HEK293 (cell line): ENCODE results near the gene NR1H2.

ENCODE experiments used
- BCL11A ChIP-seq: fragments of 450-650 bp; formaldehyde crosslinking; IDR thresholded peaks from 2 replicates; pipeline ENCODE4 v1.5.1; 2016; ENCODE audit warnings: low read depth, missing biosample characterization, missing genetic modification characterization
- KLF16 ChIP-seq: fragments of 450-650 bp; formaldehyde crosslinking; IDR thresholded peaks from 2 replicates; pipeline ENCODE4 v1.5.1; 2017; ENCODE audit warnings: missing biosample characterization, missing genetic modification characterization
- KLF9 ChIP-seq: fragments of 450-650 bp; formaldehyde crosslinking; IDR thresholded peaks from 2 replicates; pipeline ENCODE4 v1.5.1; 2016; ENCODE audit warnings: missing biosample characterization, missing genetic modification characterization, low read depth
- PRDM1 ChIP-seq: fragments of 450-650 bp; formaldehyde crosslinking; IDR thresholded peaks from 2 replicates; pipeline ENCODE4; 2016; ENCODE audit warnings: missing biosample characterization, missing genetic modification characterization
- SCRT1 ChIP-seq: fragments of 450-650 bp; formaldehyde crosslinking; IDR thresholded peaks from 2 replicates; pipeline ENCODE4 v1.5.1; 2016; ENCODE audit warnings: missing biosample characterization, missing genetic modification characterization, borderline replicate concordance
- SP2 ChIP-seq: fragments of 450-650 bp; formaldehyde crosslinking; IDR thresholded peaks from 2 replicates; pipeline ENCODE4 v1.5.1; 2016; ENCODE audit warnings: missing biosample characterization, missing genetic modification characterization
- SP7 ChIP-seq: fragments of 450-650 bp; formaldehyde crosslinking; IDR thresholded peaks from 2 replicates; pipeline ENCODE4 v1.5.1; 2016; ENCODE audit warnings: missing biosample characterization, missing genetic modification characterization
- ZBTB17 ChIP-seq: fragments of 450-650 bp; formaldehyde crosslinking; IDR thresholded peaks from 2 replicates; pipeline ENCODE4 v1.5.1; 2016; ENCODE audit warnings: missing biosample characterization, missing genetic modification characterization
- ZFP69B ChIP-seq: fragments of 450-650 bp; formaldehyde crosslinking; IDR thresholded peaks from 2 replicates; pipeline ENCODE4 v1.5.1; 2016; ENCODE audit warnings: missing biosample characterization, missing genetic modification characterization
- ZNF10 ChIP-seq: fragments of 450-650 bp; formaldehyde crosslinking; IDR thresholded peaks from 2 replicates; pipeline ENCODE4 v1.5.1; 2017; ENCODE audit warnings: missing biosample characterization, missing genetic modification characterization
- ZNF214 ChIP-seq: fragments of 450-650 bp; formaldehyde crosslinking; IDR thresholded peaks from 2 replicates; pipeline ENCODE4 v1.5.1; 2017; ENCODE audit warnings: missing biosample characterization, mild to moderate bottlenecking, missing genetic modification characterization, borderline replicate concordance
- ZNF24 ChIP-seq: fragments of 450-650 bp; formaldehyde crosslinking; IDR thresholded peaks from 2 replicates; pipeline ENCODE4 v1.5.1; 2016; ENCODE audit warnings: missing biosample characterization, missing genetic modification characterization
- ZNF324 ChIP-seq: fragments of 450-650 bp; formaldehyde crosslinking; IDR thresholded peaks from 2 replicates; pipeline ENCODE4 v1.5.1; 2016; ENCODE audit warnings: missing biosample characterization, missing genetic modification characterization
- ZNF335 ChIP-seq: fragments of 450-650 bp; formaldehyde crosslinking; conservative IDR thresholded peaks from 2 replicates; pipeline ENCODE4 v1.5.1; 2016; ENCODE audit warnings: missing biosample characterization, missing genetic modification characterization
- ZNF341 ChIP-seq: fragments of 450-650 bp; formaldehyde crosslinking; IDR thresholded peaks from 2 replicates; pipeline ENCODE4; 2016; ENCODE audit warnings: low read depth, missing biosample characterization, missing genetic modification characterization
- ZNF354C ChIP-seq: fragments of 450-650 bp; formaldehyde crosslinking; IDR thresholded peaks from 2 replicates; pipeline ENCODE4 v1.5.1; 2016; ENCODE audit warnings: missing biosample characterization, missing genetic modification characterization, low read depth, borderline replicate concordance
- ZNF366 ChIP-seq: fragments of 450-650 bp; formaldehyde crosslinking; conservative IDR thresholded peaks from 2 replicates; pipeline ENCODE4 v1.5.1; 2016; ENCODE audit warnings: missing biosample characterization, missing genetic modification characterization
- ZNF426 ChIP-seq: fragments of 450-650 bp; formaldehyde crosslinking; IDR thresholded peaks from 2 replicates; pipeline ENCODE4 v1.5.1; 2017; ENCODE audit warnings: missing biosample characterization, missing genetic modification characterization, mild to moderate bottlenecking, inconsistent platforms, moderate library complexity
- ZNF473 ChIP-seq: fragments of 450-650 bp; formaldehyde crosslinking; IDR thresholded peaks from 2 replicates; pipeline ENCODE4 v1.5.1; 2017; ENCODE audit warnings: missing biosample characterization, missing genetic modification characterization
- ZNF558 ChIP-seq: fragments of 450-650 bp; formaldehyde crosslinking; IDR thresholded peaks from 2 replicates; pipeline ENCODE4 v1.5.1; 2016; ENCODE audit warnings: missing biosample characterization, missing genetic modification characterization
- ZNF654 ChIP-seq: fragments of 450-650 bp; formaldehyde crosslinking; IDR thresholded peaks from 2 replicates; pipeline ENCODE4 v1.5.1; 2016; ENCODE audit warnings: low read depth, missing biosample characterization, missing genetic modification characterization
- ZSCAN30 ChIP-seq: fragments of 450-650 bp; IDR thresholded peaks from 2 replicates; pipeline ENCODE4 v1.5.1; 2018; ENCODE audit warnings: missing biosample characterization, mild to moderate bottlenecking, missing genetic modification characterization, moderate library complexity
- ZXDB ChIP-seq: fragments of 450-650 bp; formaldehyde crosslinking; IDR thresholded peaks from 2 replicates; pipeline ENCODE4 v1.5.1; 2016; ENCODE audit warnings: missing biosample characterization, missing genetic modification characterization
- TF ChIP-seq, protein P1 (sequence below): fragments of 450-650 bp; formaldehyde crosslinking; IDR thresholded peaks from 2 replicates; pipeline ENCODE4 v1.5.1; 2016; ENCODE audit warnings: missing biosample characterization, missing genetic modification characterization
- TF ChIP-seq, protein P2 (sequence below): fragments of 450-650 bp; formaldehyde crosslinking; IDR thresholded peaks from 2 replicates; pipeline ENCODE4 v1.5.1; 2017; ENCODE audit warnings: missing biosample characterization, missing genetic modification characterization
- TF ChIP-seq, protein P3 (sequence below): fragments of 450-650 bp; formaldehyde crosslinking; IDR thresholded peaks from 2 replicates; pipeline ENCODE4 v1.5.1; 2016; ENCODE audit warnings: missing biosample characterization, missing genetic modification characterization
- TF ChIP-seq, protein P4 (sequence below): sonication (generic); formaldehyde crosslinking; IDR thresholded peaks from 2 replicates; pipeline ENCODE4 v1.8.1; 2022; ENCODE audit warnings: mild to moderate bottlenecking, moderate library complexity, missing genetic modification reagents
- TF ChIP-seq, protein P5 (sequence below): fragments of 450-650 bp; formaldehyde crosslinking; IDR thresholded peaks from 2 replicates; pipeline ENCODE4 v1.5.1; 2016; ENCODE audit warnings: missing biosample characterization, missing genetic modification characterization

NR1H2 gene

GRCh38 chr19:50329146-50329925 is 46.9 kb upstream of the NR1H2 start, which contains the start of gene KCNC3 (continued):
- 0 out of 2 replicates have a peak, but pooled peaks have one; percentile 13 for TF ChIP-seq ZNF335 (tag by site-specific recombination)
- TF ChIP-seq, protein P1, sequence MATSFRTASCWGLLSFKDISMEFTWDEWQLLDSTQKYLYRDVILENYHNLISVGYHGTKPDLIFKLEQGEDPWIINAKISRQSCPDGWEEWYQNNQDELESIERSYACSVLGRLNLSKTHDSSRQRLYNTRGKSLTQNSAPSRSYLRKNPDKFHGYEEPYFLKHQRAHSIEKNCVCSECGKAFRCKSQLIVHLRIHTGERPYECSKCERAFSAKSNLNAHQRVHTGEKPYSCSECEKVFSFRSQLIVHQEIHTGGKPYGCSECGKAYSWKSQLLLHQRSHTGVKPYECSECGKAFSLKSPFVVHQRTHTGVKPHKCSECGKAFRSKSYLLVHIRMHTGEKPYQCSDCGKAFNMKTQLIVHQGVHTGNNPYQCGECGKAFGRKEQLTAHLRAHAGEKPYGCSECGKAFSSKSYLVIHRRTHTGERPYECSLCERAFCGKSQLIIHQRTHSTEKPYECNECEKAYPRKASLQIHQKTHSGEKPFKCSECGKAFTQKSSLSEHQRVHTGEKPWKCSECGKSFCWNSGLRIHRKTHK: no peak
- TF ChIP-seq ZNF654: no peak
- no peak for TF ChIP-seq ZNF354C
- TF ChIP-seq PRDM1 (tag by site-specific recombination): peak; percentile 66
- TF ChIP-seq, protein P2, sequence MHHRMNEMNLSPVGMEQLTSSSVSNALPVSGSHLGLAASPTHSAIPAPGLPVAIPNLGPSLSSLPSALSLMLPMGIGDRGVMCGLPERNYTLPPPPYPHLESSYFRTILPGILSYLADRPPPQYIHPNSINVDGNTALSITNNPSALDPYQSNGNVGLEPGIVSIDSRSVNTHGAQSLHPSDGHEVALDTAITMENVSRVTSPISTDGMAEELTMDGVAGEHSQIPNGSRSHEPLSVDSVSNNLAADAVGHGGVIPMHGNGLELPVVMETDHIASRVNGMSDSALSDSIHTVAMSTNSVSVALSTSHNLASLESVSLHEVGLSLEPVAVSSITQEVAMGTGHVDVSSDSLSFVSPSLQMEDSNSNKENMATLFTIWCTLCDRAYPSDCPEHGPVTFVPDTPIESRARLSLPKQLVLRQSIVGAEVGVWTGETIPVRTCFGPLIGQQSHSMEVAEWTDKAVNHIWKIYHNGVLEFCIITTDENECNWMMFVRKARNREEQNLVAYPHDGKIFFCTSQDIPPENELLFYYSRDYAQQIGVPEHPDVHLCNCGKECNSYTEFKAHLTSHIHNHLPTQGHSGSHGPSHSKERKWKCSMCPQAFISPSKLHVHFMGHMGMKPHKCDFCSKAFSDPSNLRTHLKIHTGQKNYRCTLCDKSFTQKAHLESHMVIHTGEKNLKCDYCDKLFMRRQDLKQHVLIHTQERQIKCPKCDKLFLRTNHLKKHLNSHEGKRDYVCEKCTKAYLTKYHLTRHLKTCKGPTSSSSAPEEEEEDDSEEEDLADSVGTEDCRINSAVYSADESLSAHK (tag by site-specific recombination): peak; percentile 94
- TF ChIP-seq ZFP69B (tag by site-specific recombination): 0 out of 2 replicates have a peak, but pooled peaks have one; percentile 11
- TF ChIP-seq ZBTB17 (tag by site-specific recombination): peak; percentile 81
- no peak for TF ChIP-seq ZXDB (tag by site-specific recombination)
- TF ChIP-seq, protein P3, sequence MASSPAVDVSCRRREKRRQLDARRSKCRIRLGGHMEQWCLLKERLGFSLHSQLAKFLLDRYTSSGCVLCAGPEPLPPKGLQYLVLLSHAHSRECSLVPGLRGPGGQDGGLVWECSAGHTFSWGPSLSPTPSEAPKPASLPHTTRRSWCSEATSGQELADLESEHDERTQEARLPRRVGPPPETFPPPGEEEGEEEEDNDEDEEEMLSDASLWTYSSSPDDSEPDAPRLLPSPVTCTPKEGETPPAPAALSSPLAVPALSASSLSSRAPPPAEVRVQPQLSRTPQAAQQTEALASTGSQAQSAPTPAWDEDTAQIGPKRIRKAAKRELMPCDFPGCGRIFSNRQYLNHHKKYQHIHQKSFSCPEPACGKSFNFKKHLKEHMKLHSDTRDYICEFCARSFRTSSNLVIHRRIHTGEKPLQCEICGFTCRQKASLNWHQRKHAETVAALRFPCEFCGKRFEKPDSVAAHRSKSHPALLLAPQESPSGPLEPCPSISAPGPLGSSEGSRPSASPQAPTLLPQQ: peak; percentile 37; the same call in 1 of the 2 replicates
- no peak for TF ChIP-seq ZNF324 (tag by site-specific recombination)
- TF ChIP-seq, protein P4, sequence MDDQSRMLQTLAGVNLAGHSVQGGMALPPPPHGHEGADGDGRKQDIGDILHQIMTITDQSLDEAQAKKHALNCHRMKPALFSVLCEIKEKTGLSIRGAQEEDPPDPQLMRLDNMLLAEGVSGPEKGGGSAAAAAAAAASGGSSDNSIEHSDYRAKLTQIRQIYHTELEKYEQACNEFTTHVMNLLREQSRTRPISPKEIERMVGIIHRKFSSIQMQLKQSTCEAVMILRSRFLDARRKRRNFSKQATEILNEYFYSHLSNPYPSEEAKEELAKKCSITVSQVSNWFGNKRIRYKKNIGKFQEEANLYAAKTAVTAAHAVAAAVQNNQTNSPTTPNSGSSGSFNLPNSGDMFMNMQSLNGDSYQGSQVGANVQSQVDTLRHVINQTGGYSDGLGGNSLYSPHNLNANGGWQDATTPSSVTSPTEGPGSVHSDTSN (CRISPR knock-in tag): no peak
- TF ChIP-seq SP2: peak; percentile 90
- peak; percentile 68; the same call in 1 of the 2 replicates for TF ChIP-seq KLF16 (tag by site-specific recombination)
- TF ChIP-seq, protein P5, sequence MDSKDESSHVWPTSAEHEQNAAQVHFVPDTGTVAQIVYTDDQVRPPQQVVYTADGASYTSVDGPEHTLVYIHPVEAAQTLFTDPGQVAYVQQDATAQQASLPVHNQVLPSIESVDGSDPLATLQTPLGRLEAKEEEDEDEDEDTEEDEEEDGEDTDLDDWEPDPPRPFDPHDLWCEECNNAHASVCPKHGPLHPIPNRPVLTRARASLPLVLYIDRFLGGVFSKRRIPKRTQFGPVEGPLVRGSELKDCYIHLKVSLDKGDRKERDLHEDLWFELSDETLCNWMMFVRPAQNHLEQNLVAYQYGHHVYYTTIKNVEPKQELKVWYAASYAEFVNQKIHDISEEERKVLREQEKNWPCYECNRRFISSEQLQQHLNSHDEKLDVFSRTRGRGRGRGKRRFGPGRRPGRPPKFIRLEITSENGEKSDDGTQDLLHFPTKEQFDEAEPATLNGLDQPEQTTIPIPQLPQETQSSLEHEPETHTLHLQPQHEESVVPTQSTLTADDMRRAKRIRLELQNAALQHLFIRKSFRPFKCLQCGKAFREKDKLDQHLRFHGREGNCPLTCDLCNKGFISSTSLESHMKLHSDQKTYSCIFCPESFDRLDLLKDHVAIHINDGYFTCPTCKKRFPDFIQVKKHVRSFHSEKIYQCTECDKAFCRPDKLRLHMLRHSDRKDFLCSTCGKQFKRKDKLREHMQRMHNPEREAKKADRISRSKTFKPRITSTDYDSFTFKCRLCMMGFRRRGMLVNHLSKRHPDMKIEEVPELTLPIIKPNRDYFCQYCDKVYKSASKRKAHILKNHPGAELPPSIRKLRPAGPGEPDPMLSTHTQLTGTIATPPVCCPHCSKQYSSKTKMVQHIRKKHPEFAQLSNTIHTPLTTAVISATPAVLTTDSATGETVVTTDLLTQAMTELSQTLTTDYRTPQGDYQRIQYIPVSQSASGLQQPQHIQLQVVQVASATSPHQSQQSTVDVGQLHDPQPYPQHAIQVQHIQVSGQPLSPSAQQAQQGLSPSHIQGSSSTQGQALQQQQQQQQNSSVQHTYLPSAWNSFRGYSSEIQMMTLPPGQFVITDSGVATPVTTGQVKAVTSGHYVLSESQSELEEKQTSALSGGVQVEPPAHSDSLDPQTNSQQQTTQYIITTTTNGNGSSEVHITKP (tag by site-specific recombination): peak; percentile 70
- peak; percentile 60 for TF ChIP-seq SP7 (tag by site-specific recombination)
- TF ChIP-seq SCRT1 (tag by site-specific recombination): no peak
- no peak for TF ChIP-seq ZNF473 (tag by site-specific recombination)
- no peak for TF ChIP-seq ZNF426 (tag by site-specific recombination)
- peak; percentile 95 for TF ChIP-seq ZNF341 (tag by site-specific recombination)
- no peak for TF ChIP-seq ZSCAN30 (tag by site-specific recombination)
- TF ChIP-seq ZNF10 (tag by site-specific recombination): no peak
- TF ChIP-seq BCL11A: no peak
- TF ChIP-seq ZNF558: no peak
- TF ChIP-seq KLF9: peak; percentile 52; the same call in 1 of the 2 replicates
- peak; percentile 77 for TF ChIP-seq ZNF366 (tag by site-specific recombination)
- TF ChIP-seq ZNF24: peak; percentile 54; the same call in 1 of the 2 replicates
- TF ChIP-seq ZNF214 (tag by site-specific recombination): no peak
